Testis (tissue), 5 donors: ENCODE measurements around the gene JCAD. TPM values are rescaled to one million over a fixed set of nuclear protein-coding genes. Genes with fewer than 3 reads are reported as not detected.
"Not testable (repeated sequence)": the region's sequence is repeated elsewhere in the genome, so short reads cannot be mapped to it uniquely, and the experiment has no call there.

ENCODE experiments used
- DNase-seq: peaks from one replicate; pipeline ENCODE4 v3.0.0-alpha.2; 2019
- H3K27ac ChIP-seq, 2 donors: fragments of 200-600 bp; sonication (generic); one replicate each; pipeline ENCODE4 v1.5.1; 2019
- H3K27me3 ChIP-seq: fragments of 200-600 bp; sonication (generic); one replicate; pipeline ENCODE4 v1.5.1; 2019
- H3K36me3 ChIP-seq: fragments of 200-600 bp; sonication (generic); one replicate; pipeline ENCODE4 v1.5.1; 2017; ENCODE audit warnings: low read depth; ENCODE audit errors: missing control alignments
- H3K4me1 ChIP-seq: fragments of 200-600 bp; sonication (generic); one replicate; pipeline ENCODE4 v1.5.1; 2019
- H3K4me3 ChIP-seq, 2 donors: fragments of 200-600 bp; sonication (generic); one replicate each; pipeline ENCODE4 v1.5.1; 2017 to 2019
- H3K9me3 ChIP-seq: fragments of 200-600 bp; sonication (generic); one replicate; pipeline ENCODE4 v1.5.1; 2017
- CTCF ChIP-seq, 3 experiments: fragments of 450-650 bp in 2 of 3; fragments of 200-600 bp in 1 of 3; sonication (generic) in 1 of 3; IDR thresholded peaks; one replicate each; pipeline ENCODE4 v1.5.1; 2016 to 2019; ENCODE audit warnings: antibody characterized with exemption in 3 of 3, mild to moderate bottlenecking in 2 of 3, moderate library complexity in 1 of 3
- POLR2A ChIP-seq: fragments of 450-650 bp; IDR thresholded peaks from one replicate; pipeline ENCODE4 v1.6.1; 2017; ENCODE audit warnings: antibody characterized with exemption, mild to moderate bottlenecking, moderate library complexity
- WGBS, 2 donors: methylation state at CpG; one replicate each; pipeline ENCODE4 v1.1.5; 2018; 5-methylcytosine and 5-hydroxymethylcytosine counted together
- intact Hi-C: fragments of 100-400 bp; cut with DNase I; formaldehyde crosslinking; loops from one replicate; pipeline ENCODE4 v1.15.1; 2023; ENCODE audit warnings: low total_unique reads
- long read RNA-seq, 2 donors: transcript quantifications; one replicate each; lab custom pipeline, GENCODE V29; 2026
- polyA plus RNA-seq: library from polyadenylated mRNA; stranded (reverse); fragments of 350-450 nt; fragmentation: Illumina TruSeq; extraction: RNeasy Lipid Tissue Mini Kit (QIAGEN cat#74804); gene quantifications from one replicate; pipeline ENCODE4 v1.2.3, GENCODE V29; 2014; ENCODE audit warnings: low read depth, low replicate concordance; ENCODE audit not compliant: insufficient read depth
- total RNA-seq, 2 donors: library from RNA; depleted of rRNA; stranded (reverse); fragments of >200 nt; gene quantifications; one replicate each; pipeline ENCODE4 v1.2.3, GENCODE V29; 2016

Gene JCAD
- total RNA-seq (100 to 1,000 TPM; 109 to 133 TPM), polyA plus RNA-seq (57.4 TPM)
- long read RNA-seq, donor 1, full-length matches to known transcripts: 3 of 38 reads
- long read RNA-seq, donor 1, partial matches to known transcripts: 35 of 38 reads
- long read RNA-seq, donor 1, other reads (novel, unspliced or antisense): 0 of 38 reads
- long read RNA-seq, donor 2, full-length matches to known transcripts: 1 of 17 reads
- long read RNA-seq, donor 2, partial matches to known transcripts: 16 of 17 reads
- long read RNA-seq, donor 2, other reads (novel, unspliced or antisense): 0 of 17 reads

GRCh38 chr10:30059209-30060107 is at the start of gene JCAD:
Gene JCAD, minus strand, starts transcription at chr10:30059586. Its CDS starts 11,774 bp downstream, at chr10:30047812.
- peak; percentile 87 for DNase-seq
- intact Hi-C loops: no loop called here
- H3K9me3 ChIP-seq: no peaks in the 10 kb centered on the region
- peak within 1 kb of the TSS; percentile 76 to 83 for H3K4me3 ChIP-seq
- H3K27me3 ChIP-seq: no peaks in the 10 kb centered on the region
- TF ChIP-seq POLR2A (no peak), CTCF (IDR thresholded peaks at IDR 0.05) (no peak)
- peaks cover 35% of the 10 kb centered on the region for H3K4me1 ChIP-seq
- H3K36me3 ChIP-seq: no peaks in the 10 kb centered on the region
- WGBS, 2 donors: 4 to 19% methylated on average over 6 to 45 of the region's 66 CpGs
- H3K27ac ChIP-seq: peak within 1 kb of the TSS; percentile 85 to 88

- Histone ChIP-seq H3K36me3 (no peaks in the 10 kb centered on the region), H3K9me3 (no peaks in the 10 kb centered on the region), H3K4me1 (peaks cover 8% of the 10 kb centered on the region), H3K4me3 (no peak overlapping the region), H3K27me3 (no peaks in the 10 kb centered on the region), H3K27ac (peak overlapping the region in 1 of 2 donors; percentile 20)
- DNase-seq: no peak
- TF ChIP-seq POLR2A: no peak
- no peak for TF ChIP-seq CTCF (IDR thresholded peaks at IDR 0.05)
- WGBS, 2 donors: 74 to 86% methylated on average over 5 of the region's 5 CpGs
- intact Hi-C loops: no loop called here
Measured at GRCh38 chr10:30106987-30107386, 47.6 kb upstream of the JCAD start.

GRCh38 chr10:30103595-30104320 is 44.4 kb upstream of the JCAD start:
- no peak for DNase-seq
- intact Hi-C loops: no loop called here
- WGBS, 2 donors: 83 to 91% methylated on average over 7 of the region's 7 CpGs
- no peak for TF ChIP-seq POLR2A
- no peak for TF ChIP-seq CTCF (IDR thresholded peaks at IDR 0.05)
- H3K36me3 ChIP-seq: no peaks in the 10 kb centered on the region
- peaks cover 3% of the 10 kb centered on the region for H3K4me1 ChIP-seq
- H3K27ac ChIP-seq: no peak overlapping the region
- H3K9me3 ChIP-seq: no peaks in the 10 kb centered on the region
- no peak overlapping the region for H3K4me3 ChIP-seq
- H3K27me3 ChIP-seq: no peaks in the 10 kb centered on the region

- intact Hi-C loops, H3K27me3 ChIP-seq, H3K27ac ChIP-seq, H3K36me3 ChIP-seq, H3K4me1 ChIP-seq, H3K9me3 ChIP-seq, H3K4me3 ChIP-seq, DNase-seq: not testable (repeated sequence)
- WGBS, 2 donors: 94 to 95% methylated on average over 7 of the region's 7 CpGs
Measured at GRCh38 chr10:30099706-30100105, 40.3 kb upstream of the JCAD start.

- intact Hi-C loops: no loop called here
- no peak for DNase-seq
- Histone ChIP-seq H3K36me3 (no peaks in the 10 kb centered on the region), H3K27me3 (no peaks in the 10 kb centered on the region), H3K4me1 (no peaks in the 10 kb centered on the region), H3K4me3 (no peak overlapping the region), H3K9me3 (no peaks in the 10 kb centered on the region), H3K27ac (no peak overlapping the region)
- WGBS, 2 donors: 82 to 92% methylated on average over 1 of the region's 1 CpG
- TF ChIP-seq POLR2A: no peak
- TF ChIP-seq CTCF (IDR thresholded peaks at IDR 0.05): no peak
Measured at GRCh38 chr10:30099101-30099500, 39.7 kb upstream of the JCAD start.
